Bone marrow (tissue), 2 donors: ENCODE data around the gene KCNQ1.
A peak's percentile ranks its signal among the peaks of the same experiment; 100 is the strongest.

Experiments
- DNase-seq, 2 donors: peaks; one replicate each; lab custom pipeline; 2025; lab: John Stamatoyannopoulos, UW

Gene KCNQ1

GRCh38 chr11:2524446-2525165, 79.8 kb downstream of the KCNQ1 start:
- DNase-seq = no peak

GRCh38 chr11:2525166-2525861, 80.5 kb downstream of the KCNQ1 start:
- DNase-seq = no peak

GRCh38 chr11:2525941-2526807, 81.4 kb downstream of the KCNQ1 start:
- DNase-seq = no peak

GRCh38 chr11:2526808-2527381, 82.1 kb downstream of the KCNQ1 start:
- peak; percentile 32 to 56 for DNase-seq

- DNase-seq = no peak
Measured at GRCh38 chr11:2527621-2528291, 82.9 kb downstream of the KCNQ1 start.

GRCh38 chr11:2528301-2529050, 83.7 kb downstream of the KCNQ1 start:
- no peak for DNase-seq

GRCh38 chr11:2529173-2529572, 84.4 kb downstream of the KCNQ1 start:
- no peak for DNase-seq

- no peak for DNase-seq
Measured at GRCh38 chr11:2529636-2530035, 84.8 kb downstream of the KCNQ1 start.

GRCh38 chr11:2530131-2530854, 85.5 kb downstream of the KCNQ1 start:
- DNase-seq = no peak

GRCh38 chr11:2530855-2531200, 86.0 kb downstream of the KCNQ1 start:
- no peak for DNase-seq

GRCh38 chr11:2531277-2531986, 86.6 kb downstream of the KCNQ1 start:
- DNase-seq = peak in 1 of 2 donors; percentile 68

- no peak for DNase-seq
Measured at GRCh38 chr11:2531987-2532703, 87.3 kb downstream of the KCNQ1 start.

- DNase-seq = peak; percentile 66 to 83
Measured at GRCh38 chr11:2532704-2533586, 88.1 kb downstream of the KCNQ1 start.

GRCh38 chr11:2533587-2534133, 88.9 kb downstream of the KCNQ1 start:
- DNase-seq = peak; percentile 50 to 57

GRCh38 chr11:2534134-2534956, 89.5 kb downstream of the KCNQ1 start:
- DNase-seq = peak in 1 of 2 donors; percentile 29

GRCh38 chr11:2534957-2535672, 90.3 kb downstream of the KCNQ1 start:
- DNase-seq = no peak
